ENCODE data around the gene TAPBP.
A peak's percentile ranks its signal among the peaks of the same experiment; 100 is the strongest.
"Not testable (repeated sequence)": the region's sequence is repeated elsewhere in the genome, so short reads cannot be mapped to it uniquely, and the experiment has no call there.

TAPBP gene

GRCh38 chr6:33295621-33296369 lies 18.1 kb downstream of the TAPBP start:
- Histone ChIP-seq H3K27ac (ENCODE audit: low read depth, low read length) (no peak overlapping the region), H3K36me3 (ENCODE audit: control insufficient read depth, insufficient read depth, low read length) (peaks cover 50% of the 10 kb centered on the region)

GRCh38 chr6:33294086-33294823 lies 19.6 kb downstream of the TAPBP start:
- no peak overlapping the region for H3K9ac ChIP-seq (ENCODE audit: low read length)
- peaks cover 50% of the 10 kb centered on the region for H3K36me3 ChIP-seq (ENCODE audit: control insufficient read depth, insufficient read depth, low read length)
- H3K9me3 ChIP-seq (ENCODE audit: control insufficient read depth, insufficient read depth, low read depth, low read length): no peaks in the 10 kb centered on the region
- H3K27ac ChIP-seq (ENCODE audit: low read depth, low read length): no peak overlapping the region
- no peak overlapping the region for H3K4me3 ChIP-seq (ENCODE audit: low read depth, low read length)
- H3K4me1 ChIP-seq (ENCODE audit: control insufficient read depth, insufficient read depth, low read length): peaks cover 11% of the 10 kb centered on the region
- no peaks in the 10 kb centered on the region for H3K27me3 ChIP-seq (ENCODE audit: control insufficient read depth, insufficient read depth, low read length)

More at GRCh38 chr6:33295621-33296369, 18.1 kb downstream of the TAPBP start:
- H3K27me3 ChIP-seq (ENCODE audit: control insufficient read depth, insufficient read depth, low read length): no peaks in the 10 kb centered on the region
- no peaks in the 10 kb centered on the region for H3K9me3 ChIP-seq (ENCODE audit: control insufficient read depth, insufficient read depth, low read depth, low read length)
- H3K4me3 ChIP-seq (ENCODE audit: low read depth, low read length): no peak overlapping the region
- H3K4me1 ChIP-seq (ENCODE audit: control insufficient read depth, insufficient read depth, low read length): peaks cover 6% of the 10 kb centered on the region; the same call in 1 of the 2 replicates
- H3K9ac ChIP-seq (ENCODE audit: low read length): no peak overlapping the region

GRCh38 chr6:33292996-33293682 lies 20.7 kb downstream of the TAPBP start:
- Histone ChIP-seq H3K27me3 (ENCODE audit: control insufficient read depth, insufficient read depth, low read length) (no peaks in the 10 kb centered on the region), H3K4me1 (ENCODE audit: control insufficient read depth, insufficient read depth, low read length) (peaks cover 14% of the 10 kb centered on the region), H3K27ac (ENCODE audit: low read depth, low read length) (no peak overlapping the region), H3K4me3 (ENCODE audit: low read depth, low read length) (no peak overlapping the region), H3K9me3 (ENCODE audit: control insufficient read depth, insufficient read depth, low read depth, low read length) (no peaks in the 10 kb centered on the region), H3K36me3 (ENCODE audit: control insufficient read depth, insufficient read depth, low read length) (peaks cover 51% of the 10 kb centered on the region), H3K9ac (ENCODE audit: low read length) (no peak overlapping the region)

GRCh38 chr6:33290459-33290858 lies 23.4 kb downstream of the TAPBP start:
- Histone ChIP-seq H3K9me3 (ENCODE audit: control insufficient read depth, insufficient read depth, low read depth, low read length) (no peaks in the 10 kb centered on the region), H3K27ac (ENCODE audit: low read depth, low read length) (no peak overlapping the region), H3K4me3 (ENCODE audit: low read depth, low read length) (peak overlapping the region; percentile 91), H3K9ac (ENCODE audit: low read length) (peak overlapping the region; percentile 87), H3K36me3 (ENCODE audit: control insufficient read depth, insufficient read depth, low read length) (peaks cover 62% of the 10 kb centered on the region), H3K4me1 (ENCODE audit: control insufficient read depth, insufficient read depth, low read length) (peaks cover 11% of the 10 kb centered on the region), H3K27me3 (ENCODE audit: control insufficient read depth, insufficient read depth, low read length) (no peaks in the 10 kb centered on the region)

- Histone ChIP-seq H3K36me3 (ENCODE audit: control insufficient read depth, insufficient read depth, low read length) (peaks cover 59% of the 10 kb centered on the region), H3K4me3 (ENCODE audit: low read depth, low read length) (peak overlapping the region; percentile 91), H3K4me1 (ENCODE audit: control insufficient read depth, insufficient read depth, low read length) (peaks cover 11% of the 10 kb centered on the region), H3K27ac (ENCODE audit: low read depth, low read length) (peak overlapping the region; percentile 61; the same call in 1 of the 2 replicates), H3K9me3 (ENCODE audit: control insufficient read depth, insufficient read depth, low read depth, low read length) (no peaks in the 10 kb centered on the region), H3K27me3 (ENCODE audit: control insufficient read depth, insufficient read depth, low read length) (no peaks in the 10 kb centered on the region), H3K9ac (ENCODE audit: low read length) (peak overlapping the region; percentile 87)
Observed at GRCh38 chr6:33289784-33290315, 24.0 kb downstream of the TAPBP start.

GRCh38 chr6:33288921-33289783 lies 24.7 kb downstream of the TAPBP start, which contains the start of the genes PFDN6 and WDR46:
TSS of gene PFDN6 (plus strand) at chr6:33289601. CDS start at chr6:33289857, 256 bp downstream.
TSS of gene WDR46 (minus strand) at chr6:33289239. CDS start at chr6:33289170, 69 bp downstream.
- Histone ChIP-seq H3K4me3 (ENCODE audit: low read depth, low read length) (peak within 1 kb of the TSS; percentile 91), H3K27me3 (ENCODE audit: control insufficient read depth, insufficient read depth, low read length) (no peaks in the 10 kb centered on the region), H3K4me1 (ENCODE audit: control insufficient read depth, insufficient read depth, low read length) (peaks cover 11% of the 10 kb centered on the region), H3K36me3 (ENCODE audit: control insufficient read depth, insufficient read depth, low read length) (peaks cover 61% of the 10 kb centered on the region), H3K9ac (ENCODE audit: low read length) (peak within 1 kb of the TSS; percentile 87), H3K27ac (ENCODE audit: low read depth, low read length) (peak within 1 kb of the TSS; percentile 61; the same call in 1 of the 2 replicates), H3K9me3 (ENCODE audit: control insufficient read depth, insufficient read depth, low read depth, low read length) (no peaks in the 10 kb centered on the region)

- Histone ChIP-seq H3K9ac (ENCODE audit: low read length) (peak overlapping the region; percentile 87), H3K9me3 (ENCODE audit: control insufficient read depth, insufficient read depth, low read depth, low read length) (no peaks in the 10 kb centered on the region), H3K4me1 (ENCODE audit: control insufficient read depth, insufficient read depth, low read length) (peaks cover 11% of the 10 kb centered on the region), H3K27me3 (ENCODE audit: control insufficient read depth, insufficient read depth, low read length) (no peaks in the 10 kb centered on the region), H3K27ac (ENCODE audit: low read depth, low read length) (no peak overlapping the region), H3K4me3 (ENCODE audit: low read depth, low read length) (peak overlapping the region; percentile 91), H3K36me3 (ENCODE audit: control insufficient read depth, insufficient read depth, low read length) (peaks cover 60% of the 10 kb centered on the region)
Observed at GRCh38 chr6:33288141-33288920, 25.5 kb downstream of the TAPBP start.

- H3K4me3 ChIP-seq (ENCODE audit: low read depth, low read length): no peak overlapping the region
- H3K27me3 ChIP-seq (ENCODE audit: control insufficient read depth, insufficient read depth, low read length): no peaks in the 10 kb centered on the region
- H3K9me3 ChIP-seq (ENCODE audit: control insufficient read depth, insufficient read depth, low read depth, low read length): no peaks in the 10 kb centered on the region
- H3K27ac ChIP-seq (ENCODE audit: low read depth, low read length): no peak overlapping the region
- H3K9ac ChIP-seq (ENCODE audit: low read length): no peak overlapping the region
- peaks cover 11% of the 10 kb centered on the region for H3K4me1 ChIP-seq (ENCODE audit: control insufficient read depth, insufficient read depth, low read length)
- peaks cover 56% of the 10 kb centered on the region for H3K36me3 ChIP-seq (ENCODE audit: control insufficient read depth, insufficient read depth, low read length)
Observed at GRCh38 chr6:33286946-33287914, 26.6 kb downstream of the TAPBP start.

- H3K36me3 ChIP-seq (ENCODE audit: control insufficient read depth, insufficient read depth, low read length): peaks cover 59% of the 10 kb centered on the region
Observed at GRCh38 chr6:33285214-33285613, 28.7 kb downstream of the TAPBP start.

More at GRCh38 chr6:33285214-33285613, 28.7 kb downstream of the TAPBP start:
- H3K27me3 ChIP-seq (ENCODE audit: control insufficient read depth, insufficient read depth, low read length); H3K4me1 ChIP-seq (ENCODE audit: control insufficient read depth, insufficient read depth, low read length); H3K9me3 ChIP-seq (ENCODE audit: control insufficient read depth, insufficient read depth, low read depth, low read length); H3K27ac ChIP-seq (ENCODE audit: low read depth, low read length); H3K9ac ChIP-seq (ENCODE audit: low read length); H3K4me3 ChIP-seq (ENCODE audit: low read depth, low read length): not testable (repeated sequence)
